Lung (tissue), 12 donors: ENCODE results near the gene ZFP69. TPM values are rescaled to one million over a fixed set of nuclear protein-coding genes. Genes with fewer than 3 reads are reported as not detected.
A peak's percentile ranks its signal among the peaks of the same experiment; 100 is the strongest.
"Not testable (repeated sequence)": the region's sequence is repeated elsewhere in the genome, so short reads cannot be mapped to it uniquely, and the experiment has no call there.

Source experiments
- ATAC-seq: fragments of 200-7000 bp; cut with Tn5 transposase; one replicate; pipeline ENCODE4 v1.9.1; 2020; ENCODE audit warnings: moderate number of reproducible peaks; ENCODE audit not compliant: insufficient read depth, low FRiP score
- DNase-seq, 3 donors: peaks; one replicate each; pipeline ENCODE4 v3.0.0-alpha.2; 2013 to 2017
- H3K27ac ChIP-seq, 2 donors: one replicate each; pipeline ENCODE4 v1.5.1; 2013; ENCODE audit warnings: mild to moderate bottlenecking in 2 of 2, moderate library complexity in 2 of 2, control low read depth in 1 of 2, inconsistent platforms in 1 of 2, low read depth in 1 of 2, low read length in 1 of 2
- H3K27me3 ChIP-seq, 3 donors: one replicate each; pipeline ENCODE4 v1.5.1; 2013; ENCODE audit warnings: low read length in 2 of 3; ENCODE audit not compliant: control insufficient read depth in 3 of 3, insufficient read depth in 3 of 3
- H3K36me3 ChIP-seq, 4 donors: one replicate each; pipeline ENCODE4 v1.5.1; 2013; ENCODE audit warnings: low read length in 4 of 4, mild to moderate bottlenecking in 1 of 4, moderate library complexity in 1 of 4; ENCODE audit not compliant: control insufficient read depth in 4 of 4, insufficient read depth in 4 of 4
- H3K4me1 ChIP-seq, 5 donors: one replicate each; pipeline ENCODE4 v1.5.1; 2013; ENCODE audit warnings: low read length in 5 of 5, mild to moderate bottlenecking in 2 of 5, moderate library complexity in 1 of 5; ENCODE audit not compliant: control insufficient read depth in 5 of 5, insufficient read depth in 5 of 5
- H3K4me3 ChIP-seq: one replicate; pipeline ENCODE4 v1.5.1; 2013; ENCODE audit warnings: mild to moderate bottlenecking, control low read depth, moderate library complexity
- H3K9ac ChIP-seq, 2 donors: one replicate each; pipeline ENCODE4 v1.5.1; 2013; ENCODE audit warnings: low read length in 2 of 2, control low read depth in 1 of 2; ENCODE audit not compliant: insufficient read depth in 1 of 2
- H3K9me3 ChIP-seq, 4 donors: one replicate each; pipeline ENCODE4 v1.5.1; 2013; ENCODE audit warnings: low read length in 3 of 4, mild to moderate bottlenecking in 1 of 4, moderate library complexity in 1 of 4; ENCODE audit not compliant: control insufficient read depth in 4 of 4, insufficient read depth in 3 of 4
- CTCF ChIP-seq: IDR thresholded peaks from 2 replicates; pipeline ENCODE4 v1.5.1; 2012; ENCODE audit warnings: mild to moderate bottlenecking; ENCODE audit errors: control extremely low read depth, extremely low read depth
- WGBS, 2 donors: extraction: QIAGEN DNeasy Blood & Tissue Kit; methylation state at CpG; one replicate each; pipeline ENCODE4 v1.1.7; 2013; 5-methylcytosine and 5-hydroxymethylcytosine counted together
- polyA plus RNA-seq, 2 donors: library from polyadenylated mRNA; stranded (reverse); fragments of 200-250 nt; gene quantifications; one replicate each; pipeline ENCODE4 v1.2.1, GENCODE V29; 2013
- total RNA-seq, 2 donors: library from RNA; depleted of rRNA in 1 of 2; stranded (reverse); fragments of >200 nt in 1 of 2; gene quantifications; one replicate each; pipeline ENCODE4 v1.2.1, GENCODE V29; 2014 to 2021
- donor health status: control.
- donor health status: control.
- donor health status: Bipolar disorder and iron deficiency.
- donor health status: healthy.
- donor health status: DM: yes; HTN: yes; CAD: no.

ZFP69 gene
- total and polyA plus RNA-seq, 4 donors: 1.7 to 4.2 (median 3.8) TPM

DNA sequence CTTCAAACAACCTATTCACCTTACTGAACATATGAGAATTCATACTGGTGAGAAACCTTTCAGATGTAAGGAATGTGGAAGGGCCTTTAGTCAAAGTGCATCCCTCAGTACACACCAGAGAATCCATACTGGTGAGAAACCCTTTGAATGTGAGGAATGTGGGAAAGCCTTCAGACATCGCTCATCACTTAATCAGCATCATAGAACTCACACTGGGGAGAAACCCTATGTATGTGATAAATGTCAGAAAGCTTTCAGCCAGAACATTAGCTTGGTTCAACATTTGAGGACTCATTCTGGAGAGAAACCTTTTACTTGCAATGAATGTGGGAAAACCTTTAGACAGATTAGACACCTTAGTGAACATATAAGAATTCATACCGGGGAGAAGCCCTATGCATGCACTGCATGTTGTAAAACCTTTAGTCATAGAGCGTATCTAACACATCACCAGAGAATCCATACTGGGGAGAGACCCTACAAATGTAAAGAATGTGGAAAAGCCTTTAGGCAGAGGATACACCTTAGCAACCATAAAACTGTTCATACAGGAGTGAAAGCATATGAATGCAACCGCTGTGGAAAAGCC lies 18.3 kb downstream of the ZFP69 start:
- no peaks in the 10 kb centered on the region for H3K4me1 ChIP-seq
- no peak for ATAC-seq
- peaks cover 5 to 22% (median 15%) of the 10 kb centered on the region in 4 donors for H3K9me3 ChIP-seq
- H3K36me3 ChIP-seq: peaks cover 13 to 53% (median 28%) of the 10 kb centered on the region in 4 donors
- DNase-seq: no peak
- H3K27ac ChIP-seq: no peak overlapping the region
- H3K9ac ChIP-seq: no peak overlapping the region
- no peaks in the 10 kb centered on the region for H3K27me3 ChIP-seq
- 96 to 98% methylated on average over 4 of the region's 4 CpGs for WGBS, 2 donors
- TF ChIP-seq CTCF: no peak
- H3K4me3 ChIP-seq: no peak overlapping the region

GRCh38 chr1:40502651-40503050 lies 25.6 kb downstream of the ZFP69 start:
- not testable (repeated sequence) for H3K9ac ChIP-seq, H3K27me3 ChIP-seq, H3K4me1 ChIP-seq, ATAC-seq, DNase-seq, H3K4me3 ChIP-seq, H3K27ac ChIP-seq
- Histone ChIP-seq H3K9me3 (peaks cover 2 to 21% (median 8%) of the 10 kb centered on the region in 4 donors), H3K36me3 (peaks cover 3 to 12% (median 5%) of the 10 kb centered on the region in 4 donors)
- WGBS, 2 donors: 85 to 91% methylated on average over 4 of the region's 4 CpGs

- Histone ChIP-seq H3K27ac (peak overlapping the region; percentile 33 to 63), H3K27me3 (no peaks in the 10 kb centered on the region), H3K36me3 (peaks cover 0 to 8% (median 4%) of the 10 kb centered on the region in 4 donors), H3K4me1 (peaks cover 0 to 7% (median 3%) of the 10 kb centered on the region in 5 donors), H3K9ac (peak overlapping the region; percentile 50 to 72), H3K9me3 (peaks cover 0 to 16% (median 3%) of the 10 kb centered on the region in 4 donors), H3K4me3 (peak overlapping the region; percentile 70)
- ATAC-seq (no peak), DNase-seq (peak in 1 of 3 donors; percentile 6)
- 60 to 63% methylated on average over 6 of the region's 6 CpGs for WGBS, 2 donors
- no peak for TF ChIP-seq CTCF
These were observed 30.9 kb downstream of the ZFP69 start for GRCh38 chr1:40507973-40508372.

DNA sequence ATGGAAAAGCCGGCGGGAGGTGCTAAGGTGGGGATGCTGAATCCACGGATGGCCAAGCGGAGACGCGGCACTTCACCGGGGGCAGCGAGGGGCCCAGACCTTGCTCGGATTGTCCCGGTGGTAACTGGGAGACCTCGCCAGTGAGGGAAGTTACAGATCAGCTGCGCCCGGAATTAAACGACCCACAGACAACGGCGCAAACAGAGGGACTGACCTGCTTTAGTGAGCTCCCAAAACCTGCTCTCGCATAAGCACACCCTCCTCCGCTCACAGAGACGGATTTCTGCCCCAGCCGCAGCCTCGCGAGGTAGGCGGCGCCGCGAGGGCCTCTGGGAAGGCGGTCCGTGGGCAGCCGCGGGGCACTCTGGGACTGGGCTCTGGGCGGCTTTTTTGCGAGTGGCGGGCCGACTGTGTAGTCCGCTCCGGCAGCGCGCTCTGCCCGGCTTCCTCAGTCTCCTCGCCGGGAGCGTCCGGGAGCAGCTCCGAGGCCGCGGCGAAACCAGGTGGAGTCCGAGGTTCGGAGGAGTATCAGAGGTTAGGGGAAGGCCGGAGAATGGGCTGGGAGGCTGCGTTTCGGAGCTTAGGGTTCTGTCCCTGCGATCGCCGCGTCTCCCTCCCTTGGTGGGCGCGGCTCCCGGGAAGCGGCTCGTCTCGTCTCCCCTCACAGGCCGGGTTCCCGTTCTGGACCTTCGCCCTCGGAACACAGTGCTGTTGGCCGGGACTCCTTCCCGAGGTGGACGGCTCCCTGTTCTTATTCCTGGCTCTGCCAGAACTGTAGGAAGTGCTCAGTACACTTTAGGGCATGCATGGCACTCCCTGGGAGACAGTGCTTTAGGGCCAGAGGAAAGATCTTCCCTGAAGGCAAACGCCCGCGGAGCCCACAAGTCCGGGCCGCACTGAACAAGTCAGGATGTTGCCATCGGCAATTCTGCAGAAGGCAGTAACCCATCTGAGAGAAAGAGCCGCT lies 31.6 kb downstream of the ZFP69 start, which contains the start of gene EXO5:
TSS of gene EXO5 (plus strand) at position 393 of the 967 bp plus-strand sequence. CDS start 5,778 bp downstream, outside the sequence.
- peak within 1 kb of the TSS; percentile 70 for H3K4me3 ChIP-seq
- no peak for TF ChIP-seq CTCF
- H3K9ac ChIP-seq: peak within 1 kb of the TSS; percentile 72 to 87
- WGBS, 2 donors: 0 to 1% methylated on average over 76 of the region's 76 CpGs
- H3K9me3 ChIP-seq: peaks cover 0 to 11% (median under 1%) of the 10 kb centered on the region in 4 donors
- DNase-seq (peak; percentile 82 to 85 (median 84)), ATAC-seq (peak; percentile 98)
- H3K36me3 ChIP-seq: peaks cover 0 to 8% (median 4%) of the 10 kb centered on the region in 4 donors
- H3K4me1 ChIP-seq: peaks cover 0 to 7% (median 3%) of the 10 kb centered on the region in 5 donors
- H3K27me3 ChIP-seq: no peaks in the 10 kb centered on the region
- H3K27ac ChIP-seq: peak within 1 kb of the TSS; percentile 63 to 79
